NT2/D1 (cell line): ENCODE measurements around the gene GFOD1.
"Not testable (repeated sequence)": the region's sequence is repeated elsewhere in the genome, so short reads cannot be mapped to it uniquely, and the experiment has no call there.

Experiments used
- DNase-seq: peaks from one replicate; pipeline ENCODE4 v3.0.0-alpha.2; 2011; ENCODE audit warnings: low read depth, low spot score
- H3K27me3 ChIP-seq: 2 replicates; pipeline ENCODE4 v1.6.0; 2011; ENCODE audit warnings: mild to moderate bottlenecking; ENCODE audit not compliant: insufficient read length, insufficient read depth
- H3K36me3 ChIP-seq: 2 replicates; pipeline ENCODE4 v1.6.1; 2011; ENCODE audit warnings: mild to moderate bottlenecking, low read length, mixed read lengths; ENCODE audit not compliant: insufficient read depth, insufficient read length
- H3K4me1 ChIP-seq: 2 replicates; pipeline ENCODE4 v1.5.1; 2011; ENCODE audit not compliant: insufficient read depth, insufficient read length
- H3K4me3 ChIP-seq: 2 replicates; pipeline ENCODE4 v1.5.1; 2011; ENCODE audit warnings: low read depth; ENCODE audit not compliant: insufficient read length
- H3K9ac ChIP-seq: 2 replicates; pipeline ENCODE4 v1.6.0; 2011; ENCODE audit warnings: low read depth; ENCODE audit not compliant: insufficient read length
- H3K9me3 ChIP-seq: 2 replicates; pipeline ENCODE4 v1.5.1; 2011; ENCODE audit warnings: mild to moderate bottlenecking, low read length; ENCODE audit not compliant: insufficient read depth
- SUZ12 ChIP-seq: IDR thresholded peaks from 2 replicates; pipeline ENCODE4 v1.6.1; 2011; ENCODE audit not compliant: insufficient read length, insufficient read depth; ENCODE audit errors: extremely low read depth
- YY1 ChIP-seq: IDR thresholded peaks from 2 replicates; pipeline ENCODE4 v1.6.1; 2011; ENCODE audit not compliant: insufficient read length, insufficient read depth
- ZNF274 ChIP-seq: IDR thresholded peaks from 2 replicates; pipeline ENCODE4 v1.6.1; 2011; ENCODE audit warnings: mild to moderate bottlenecking, low read depth, low read length

Gene GFOD1

GRCh38 chr6:13466304-13467215, 20.8 kb downstream of the GFOD1 start:
- no peak overlapping the region for H3K9ac ChIP-seq
- H3K27me3 ChIP-seq = no peaks in the 10 kb centered on the region
- TF ChIP-seq YY1 = no peak
- no peak for TF ChIP-seq ZNF274
- TF ChIP-seq SUZ12 = no peak
- DNase-seq = no peak
- H3K4me3 ChIP-seq = no peak overlapping the region
- H3K9me3 ChIP-seq = no peaks in the 10 kb centered on the region
- peaks cover 18% of the 10 kb centered on the region for H3K4me1 ChIP-seq
- no peaks in the 10 kb centered on the region for H3K36me3 ChIP-seq

GRCh38 chr6:13465734-13466133, 21.7 kb downstream of the GFOD1 start:
- no peak for DNase-seq
- no peak for TF ChIP-seq YY1
- no peak for TF ChIP-seq ZNF274
- TF ChIP-seq SUZ12 = no peak
- peaks cover 18% of the 10 kb centered on the region for H3K4me1 ChIP-seq

GRCh38 chr6:13463941-13464340, 23.5 kb downstream of the GFOD1 start:
- no peaks in the 10 kb centered on the region for H3K27me3 ChIP-seq
- H3K9ac ChIP-seq = no peak overlapping the region
- peaks cover 13% of the 10 kb centered on the region for H3K4me1 ChIP-seq
- no peak overlapping the region for H3K4me3 ChIP-seq
- H3K36me3 ChIP-seq = no peaks in the 10 kb centered on the region
- no peaks in the 10 kb centered on the region for H3K9me3 ChIP-seq
- TF ChIP-seq YY1 (no peak), ZNF274 (no peak), SUZ12 (no peak)
- no peak for DNase-seq

More at GRCh38 chr6:13465734-13466133, 21.7 kb downstream of the GFOD1 start:
- no peaks in the 10 kb centered on the region for H3K9me3 ChIP-seq
- no peaks in the 10 kb centered on the region for H3K36me3 ChIP-seq
- no peak overlapping the region for H3K4me3 ChIP-seq
- H3K9ac ChIP-seq = no peak overlapping the region
- H3K27me3 ChIP-seq = no peaks in the 10 kb centered on the region

DNA sequence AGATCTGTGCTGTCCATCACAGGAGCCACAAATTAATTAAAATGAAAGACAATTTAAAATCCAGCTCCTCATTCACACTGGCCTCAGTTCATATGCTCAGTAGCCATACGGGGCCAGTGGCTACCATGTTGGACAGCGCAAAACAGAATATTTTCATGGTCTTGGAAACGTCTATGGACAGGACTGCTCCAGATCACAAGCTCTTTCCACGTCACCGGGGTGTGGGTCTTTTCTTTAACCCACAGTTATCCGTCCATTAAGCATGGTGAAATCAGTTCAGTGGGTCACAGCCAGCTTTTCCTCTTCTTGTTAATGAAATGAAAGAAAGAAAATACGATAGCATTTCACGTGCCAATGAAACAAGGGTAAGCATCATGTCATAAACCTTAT, 24.1 kb downstream of the GFOD1 start:
- peaks cover 13% of the 10 kb centered on the region for H3K4me1 ChIP-seq

GRCh38 chr6:13462458-13463327, 24.7 kb downstream of the GFOD1 start:
- no peaks in the 10 kb centered on the region for H3K9me3 ChIP-seq
- no peaks in the 10 kb centered on the region for H3K27me3 ChIP-seq
- TF ChIP-seq ZNF274 (no peak), YY1 (no peak), SUZ12 (no peak)
- no peak for DNase-seq
- no peak overlapping the region for H3K9ac ChIP-seq
- no peak overlapping the region for H3K4me3 ChIP-seq
- peaks cover 13% of the 10 kb centered on the region for H3K4me1 ChIP-seq
- no peaks in the 10 kb centered on the region for H3K36me3 ChIP-seq

More for the DNA sequence above, 24.1 kb downstream of the GFOD1 start:
- Histone ChIP-seq H3K27me3 (no peaks in the 10 kb centered on the region), H3K36me3 (no peaks in the 10 kb centered on the region), H3K9me3 (no peaks in the 10 kb centered on the region), H3K4me3 (no peak overlapping the region), H3K9ac (no peak overlapping the region)
- no peak for DNase-seq
- no peak for TF ChIP-seq ZNF274
- no peak for TF ChIP-seq YY1
- no peak for TF ChIP-seq SUZ12

GRCh38 chr6:13461805-13462204, 25.6 kb downstream of the GFOD1 start:
- no peak for TF ChIP-seq YY1
- no peak for TF ChIP-seq SUZ12
- no peak for TF ChIP-seq ZNF274
- Histone ChIP-seq H3K36me3 (no peaks in the 10 kb centered on the region), H3K4me1 (peaks cover 13% of the 10 kb centered on the region), H3K9ac (no peak overlapping the region), H3K9me3 (no peaks in the 10 kb centered on the region), H3K27me3 (no peaks in the 10 kb centered on the region), H3K4me3 (no peak overlapping the region)
- DNase-seq = no peak

GRCh38 chr6:13461307-13461706, 26.1 kb downstream of the GFOD1 start:
- Histone ChIP-seq H3K27me3 (no peaks in the 10 kb centered on the region), H3K4me1 (peaks cover 13% of the 10 kb centered on the region), H3K4me3 (no peak overlapping the region), H3K9ac (no peak overlapping the region), H3K36me3 (no peaks in the 10 kb centered on the region), H3K9me3 (no peaks in the 10 kb centered on the region)
- TF ChIP-seq SUZ12 = no peak
- TF ChIP-seq ZNF274 = no peak
- TF ChIP-seq YY1 = no peak
- no peak for DNase-seq

DNA sequence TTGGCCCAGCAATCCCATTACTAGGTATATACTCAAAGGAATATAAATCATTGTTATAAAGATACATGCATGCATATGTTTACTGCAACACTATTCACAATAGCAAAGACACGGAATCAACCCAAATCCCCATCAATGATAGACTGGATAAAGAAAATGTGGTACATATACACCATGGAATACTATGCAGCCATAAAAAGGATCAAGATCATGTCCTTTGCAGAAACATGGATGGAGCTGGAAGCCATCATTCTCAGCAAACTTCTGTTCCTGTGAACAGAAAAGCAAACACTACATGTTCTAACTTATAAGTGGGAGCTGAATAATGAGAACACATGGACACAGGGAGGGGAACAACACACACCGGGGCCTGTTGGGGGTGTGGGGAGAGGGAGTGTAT, 27.1 kb downstream of the GFOD1 start:
- not testable (repeated sequence) for H3K4me3 ChIP-seq, DNase-seq, H3K9ac ChIP-seq, H3K36me3 ChIP-seq, H3K27me3 ChIP-seq, H3K9me3 ChIP-seq
- peaks cover 13% of the 10 kb centered on the region for H3K4me1 ChIP-seq
